HL-60 (cell line): ENCODE results near the gene IL1RAPL1.

Source experiments
- DNase-seq, 2 experiments: peaks; one replicate each; pipeline ENCODE4 v3.0.0-alpha.2; 2010 to 2020; ENCODE audit warnings: low read depth in 1 of 2, low spot score in 1 of 2
- H3K27ac ChIP-seq: fragments of 250-450 bp; sonication (Bioruptor Pico); replicated peaks from 2 replicates; pipeline ENCODE4 v1.5.1; 2020; ENCODE audit warnings: mild to moderate bottlenecking, moderate library complexity
- H3K27me3 ChIP-seq: fragments of 250-450 bp; sonication (Bioruptor Pico); 2 replicates; pipeline ENCODE4 v1.5.1; 2021; ENCODE audit warnings: mild to moderate bottlenecking, moderate library complexity; ENCODE audit not compliant: insufficient read depth, poor library complexity, severe bottlenecking
- H3K4me3 ChIP-seq: replicated peaks from 2 replicates; pipeline ENCODE4 v1.5.1; 2011; ENCODE audit warnings: mild to moderate bottlenecking, control low read depth, low read length; ENCODE audit not compliant: insufficient read depth
- CTCF ChIP-seq: IDR thresholded peaks from one replicate; pipeline ENCODE4 v1.5.1; 2011; ENCODE audit warnings: low read length, control low read depth, inconsistent platforms; ENCODE audit not compliant: insufficient read depth
- GABPA ChIP-seq: IDR thresholded peaks from 2 replicates; pipeline ENCODE4 v1.6.1; 2012; ENCODE audit warnings: low read depth
- POLR2AphosphoS5 ChIP-seq: IDR thresholded peaks from 2 replicates; pipeline ENCODE4 v1.6.1; 2012; ENCODE audit warnings: low read depth
- SPI1 ChIP-seq: IDR thresholded peaks from 2 replicates; pipeline ENCODE4 v1.6.1; 2012; ENCODE audit warnings: low read depth, mild to moderate bottlenecking, borderline replicate concordance
- TF ChIP-seq, protein P1 (sequence below): IDR thresholded peaks from 2 replicates; pipeline ENCODE4 v1.6.1; 2012; ENCODE audit warnings: low read depth; ENCODE audit not compliant: insufficient replicate concordance

The IL1RAPL1 gene

DNA sequence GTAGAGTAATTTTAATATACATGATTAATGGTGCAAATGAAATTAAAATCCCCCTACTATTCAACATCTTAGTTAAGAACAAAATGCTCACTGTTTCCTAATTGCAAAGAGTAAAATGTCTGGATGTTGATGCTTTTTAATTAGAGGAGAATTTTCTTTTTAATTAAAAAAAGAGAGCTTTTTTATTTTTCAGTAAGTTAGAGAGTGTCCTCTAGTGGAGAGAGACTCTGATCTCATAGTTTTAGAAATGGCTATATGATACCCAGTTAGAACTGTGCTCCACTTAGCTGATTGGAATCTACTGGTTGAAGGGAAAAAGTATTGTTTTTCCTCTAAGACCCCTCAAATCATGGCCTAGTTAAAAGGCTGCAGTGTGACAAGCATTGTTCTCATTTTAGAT lies 1316.1 kb downstream of the IL1RAPL1 start:
- TF ChIP-seq, protein P1, sequence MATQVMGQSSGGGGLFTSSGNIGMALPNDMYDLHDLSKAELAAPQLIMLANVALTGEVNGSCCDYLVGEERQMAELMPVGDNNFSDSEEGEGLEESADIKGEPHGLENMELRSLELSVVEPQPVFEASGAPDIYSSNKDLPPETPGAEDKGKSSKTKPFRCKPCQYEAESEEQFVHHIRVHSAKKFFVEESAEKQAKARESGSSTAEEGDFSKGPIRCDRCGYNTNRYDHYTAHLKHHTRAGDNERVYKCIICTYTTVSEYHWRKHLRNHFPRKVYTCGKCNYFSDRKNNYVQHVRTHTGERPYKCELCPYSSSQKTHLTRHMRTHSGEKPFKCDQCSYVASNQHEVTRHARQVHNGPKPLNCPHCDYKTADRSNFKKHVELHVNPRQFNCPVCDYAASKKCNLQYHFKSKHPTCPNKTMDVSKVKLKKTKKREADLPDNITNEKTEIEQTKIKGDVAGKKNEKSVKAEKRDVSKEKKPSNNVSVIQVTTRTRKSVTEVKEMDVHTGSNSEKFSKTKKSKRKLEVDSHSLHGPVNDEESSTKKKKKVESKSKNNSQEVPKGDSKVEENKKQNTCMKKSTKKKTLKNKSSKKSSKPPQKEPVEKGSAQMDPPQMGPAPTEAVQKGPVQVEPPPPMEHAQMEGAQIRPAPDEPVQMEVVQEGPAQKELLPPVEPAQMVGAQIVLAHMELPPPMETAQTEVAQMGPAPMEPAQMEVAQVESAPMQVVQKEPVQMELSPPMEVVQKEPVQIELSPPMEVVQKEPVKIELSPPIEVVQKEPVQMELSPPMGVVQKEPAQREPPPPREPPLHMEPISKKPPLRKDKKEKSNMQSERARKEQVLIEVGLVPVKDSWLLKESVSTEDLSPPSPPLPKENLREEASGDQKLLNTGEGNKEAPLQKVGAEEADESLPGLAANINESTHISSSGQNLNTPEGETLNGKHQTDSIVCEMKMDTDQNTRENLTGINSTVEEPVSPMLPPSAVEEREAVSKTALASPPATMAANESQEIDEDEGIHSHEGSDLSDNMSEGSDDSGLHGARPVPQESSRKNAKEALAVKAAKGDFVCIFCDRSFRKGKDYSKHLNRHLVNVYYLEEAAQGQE: no peak
- TF ChIP-seq POLR2AphosphoS5: no peak
- no peak for TF ChIP-seq CTCF
- no peak for TF ChIP-seq SPI1
- TF ChIP-seq GABPA: no peak
- Histone ChIP-seq H3K27me3 (no peaks in the 10 kb centered on the region), H3K4me3 (no peak overlapping the region), H3K27ac (no peak overlapping the region)
- DNase-seq: no peak

DNA sequence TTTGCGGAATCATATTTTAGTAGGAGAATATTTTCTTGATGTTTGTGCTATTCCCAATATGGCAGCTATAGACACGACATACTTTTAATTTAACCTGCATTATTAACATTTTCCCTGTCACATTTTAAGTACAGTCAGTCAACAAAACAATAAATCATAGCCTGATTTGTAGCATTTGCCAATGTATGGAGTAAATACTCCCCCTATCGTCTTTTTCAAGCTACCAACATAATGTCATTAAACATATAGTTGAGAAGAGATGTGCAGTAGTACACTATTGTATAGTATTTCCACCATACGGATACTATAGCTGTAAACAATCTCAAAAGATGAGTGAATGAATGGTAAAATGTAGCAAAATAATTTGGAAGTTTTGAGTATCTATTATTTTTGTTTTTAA lies 1324.4 kb downstream of the IL1RAPL1 start:
- no peak for DNase-seq
- Histone ChIP-seq H3K27me3 (no peaks in the 10 kb centered on the region), H3K27ac (no peak overlapping the region), H3K4me3 (no peak overlapping the region)
- no peak for TF ChIP-seq SPI1
- TF ChIP-seq POLR2AphosphoS5: no peak
- TF ChIP-seq, protein P1: no peak
- TF ChIP-seq GABPA: no peak
- no peak for TF ChIP-seq CTCF

DNA sequence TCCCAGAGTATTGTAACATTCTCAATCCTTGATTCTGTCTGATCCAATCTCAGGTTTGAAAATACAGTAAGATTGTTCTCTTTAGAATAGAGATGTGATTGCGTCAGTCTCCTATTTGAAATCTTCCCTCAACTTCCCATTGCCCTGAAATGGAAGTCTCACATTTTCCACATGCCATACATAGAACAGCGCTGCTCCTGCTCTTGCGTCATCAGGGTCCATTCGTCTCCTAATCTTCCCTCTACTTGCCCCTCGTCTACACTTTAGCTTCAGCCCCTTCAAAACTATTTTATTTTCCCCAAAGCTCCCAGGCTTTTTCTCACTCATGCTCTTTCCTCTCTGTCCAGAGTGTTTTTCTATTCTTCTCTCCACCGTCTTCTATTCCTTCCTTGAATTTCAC lies 1326.4 kb downstream of the IL1RAPL1 start:
- no peak for DNase-seq
- no peak overlapping the region for H3K27ac ChIP-seq
- H3K27me3 ChIP-seq: no peaks in the 10 kb centered on the region
- H3K4me3 ChIP-seq: no peak overlapping the region
- TF ChIP-seq CTCF (no peak), GABPA (no peak), SPI1 (no peak), POLR2AphosphoS5 (no peak)
- TF ChIP-seq, protein P1: no peak
